Pancreas (tissue), 10 donors: ENCODE data around the gene AQP12A. TPM values are rescaled to one million over a fixed set of nuclear protein-coding genes. Genes with fewer than 3 reads are reported as not detected.

Experiments
- ATAC-seq, 4 donors: fragments of 200-7000 bp; cut with Tn5 transposase; one replicate each; pipeline versions ENCODE4 v1.8.0 to v1.9.1; 2020; ENCODE audit warnings: mild to moderate bottlenecking in 4 of 4, moderate library complexity in 4 of 4
- DNase-seq, 6 donors: peaks; one replicate each; pipeline ENCODE4 v3.0.0-alpha.2; 2020
- FAIRE-seq: peaks from 2 replicates; lab custom pipeline; 2012; peaks lifted over from hg19 to GRCh38; lab: Jason Lieb, UNC
- H3K27ac ChIP-seq, 4 donors: fragments of 200-600 bp; sonication (generic); 1 replicate in 3 of 4; 2 replicates in 1 of 4; pipeline versions ENCODE4 v1.5.0 to v1.8.0; 2020
- H3K27me3 ChIP-seq, 4 donors: fragments of 200-600 bp; one replicate each; pipeline ENCODE4 v1.8.0; 2021
- H3K36me3 ChIP-seq, 3 donors: fragments of 200-600 bp; sonication (generic) in 1 of 3; one replicate each; pipeline versions ENCODE4 v1.5.0 to v1.8.0; 2020 to 2021
- H3K4me1 ChIP-seq, 3 donors: fragments of 200-600 bp; one replicate each; pipeline ENCODE4 v1.8.0; 2021
- H3K4me3 ChIP-seq, 4 donors: fragments of 200-600 bp; sonication (generic) in 2 of 4; one replicate each; pipeline versions ENCODE4 v1.5.0 to v1.8.0; 2020 to 2021
- H3K9me3 ChIP-seq, 4 donors: fragments of 200-600 bp; one replicate each; pipeline ENCODE4 v1.8.0; 2021
- CTCF ChIP-seq, 4 donors: fragments of 200-600 bp; sonication (generic) in 3 of 4; IDR thresholded peaks; one replicate each; pipeline versions ENCODE4 v1.5.0 to v1.8.0; 2021; ENCODE audit warnings: antibody characterized with exemption in 4 of 4
- WGBS, 2 donors: extraction: QIAGEN DNeasy Blood & Tissue Kit; methylation state at CpG; one replicate each; pipeline ENCODE4 v1.1.7; 2013; 5-methylcytosine and 5-hydroxymethylcytosine counted together
- intact Hi-C, 3 donors: fragments of 100-400 bp; cut with DNase I; formaldehyde crosslinking; loops; one replicate each; pipeline versions ENCODE4 v1.11.1 to v1.14.2; 2022
- polyA plus RNA-seq, 2 donors: library from polyadenylated mRNA; stranded (reverse); fragments of 200-250 nt; gene quantifications; one replicate each; pipeline ENCODE4 v1.2.3, GENCODE V29; 2013
- total RNA-seq, 6 donors: library from RNA; stranded (reverse); fragmentation: NEBNext Ultra II Directional in 4 of 6; extraction: Animal tissue kit (Norgen Biotek cat#: 25700) in 4 of 6; gene quantifications; one replicate each; pipeline versions ENCODE4 v1.2.1 to v1.2.4, GENCODE V29; 2021 to 2023
- donor health status: healthy with polysubstance abuse.
- donor health status: DM: no; HTN: no; CAD: no; lungs with moderate emphysema.
- donor health status: DM: no; HTN: no; CAD: no.
- donor health status: control.
- donor health status: control.
- donor health status: Bipolar disorder and iron deficiency.
- donor health status: DM: yes; HTN: yes; CAD: no.
- donor health status: DM: no; HTN: no; CAD: no.
- donor health status: DM: no; HTN: no; CAD: no.
- donor health status: DM: yes; HTN: yes; CAD: no.

AQP12A gene
- total and polyA plus RNA-seq, 8 donors, result 46.6 to 744 (median 122) TPM

- no peaks in the 10 kb centered on the region for H3K4me1 ChIP-seq
- ATAC-seq (no peak), FAIRE-seq (no peak), DNase-seq (peak in 2 of 6 donors; percentile 35 to 40)
- no peak overlapping the region for H3K27ac ChIP-seq
- WGBS, 2 donors, result 68 to 72% methylated on average over 19 of the region's 19 CpGs
- no peak overlapping the region for H3K4me3 ChIP-seq
- no peaks in the 10 kb centered on the region for H3K36me3 ChIP-seq
- no peaks in the 10 kb centered on the region for H3K9me3 ChIP-seq
- intact Hi-C loops, result loop anchor here in 1 of 3 donors (10.0 kb wide), 1 partner anchor 60 kb away; no protein-coding TSS in a partner anchor
- no peak for TF ChIP-seq CTCF (IDR thresholded peaks at IDR 0.05)
- no peaks in the 10 kb centered on the region for H3K27me3 ChIP-seq
These were observed 13.0 kb downstream of the AQP12A start for GRCh38 chr2:240704651-240705050.

GRCh38 chr2:240705204-240705791, 13.6 kb downstream of the AQP12A start:
- FAIRE-seq, result no peak
- peak in 2 of 4 donors; percentile 28 to 65 for ATAC-seq
- Histone ChIP-seq H3K27me3 (no peaks in the 10 kb centered on the region), H3K36me3 (no peaks in the 10 kb centered on the region), H3K27ac (no peak overlapping the region), H3K4me3 (no peak overlapping the region), H3K4me1 (no peaks in the 10 kb centered on the region), H3K9me3 (no peaks in the 10 kb centered on the region)
- intact Hi-C loops, result loop anchor here in 1 of 3 donors (10.0 kb wide), 1 partner anchor 60 kb away; no protein-coding TSS in a partner anchor
- no peak for TF ChIP-seq CTCF (IDR thresholded peaks at IDR 0.05)
- DNase-seq, result peak in 1 of 6 donors; percentile 8
- 83 to 84% methylated on average over 12 of the region's 12 CpGs for WGBS, 2 donors

- Histone ChIP-seq H3K4me3 (no peak overlapping the region), H3K27ac (no peak overlapping the region), H3K36me3 (no peaks in the 10 kb centered on the region), H3K27me3 (no peaks in the 10 kb centered on the region), H3K4me1 (no peaks in the 10 kb centered on the region), H3K9me3 (no peaks in the 10 kb centered on the region)
- intact Hi-C loops, result loop anchor here in 1 of 3 donors (10.0 kb wide), 1 partner anchor 62 kb away; no protein-coding TSS in a partner anchor
- TF ChIP-seq CTCF (IDR thresholded peaks at IDR 0.05), result no peak
- 73 to 74% methylated on average over 15 of the region's 15 CpGs for WGBS, 2 donors
- DNase-seq, result no peak
- no peak for ATAC-seq
- no peak for FAIRE-seq
These were observed 15.5 kb downstream of the AQP12A start for GRCh38 chr2:240707043-240707756.

- Histone ChIP-seq H3K27me3 (no peaks in the 10 kb centered on the region), H3K27ac (no peak overlapping the region), H3K9me3 (no peaks in the 10 kb centered on the region), H3K4me1 (no peaks in the 10 kb centered on the region), H3K4me3 (no peak overlapping the region), H3K36me3 (no peaks in the 10 kb centered on the region)
- intact Hi-C loops, result loop anchor here in 1 of 3 donors (10.0 kb wide), 1 partner anchor 63 kb away; no protein-coding TSS in a partner anchor
- FAIRE-seq (no peak), ATAC-seq (no peak), DNase-seq (no peak)
- no peak for TF ChIP-seq CTCF (IDR thresholded peaks at IDR 0.05)
- WGBS, 2 donors, result 65 to 76% methylated on average over 10 of the region's 10 CpGs
These were observed 16.2 kb downstream of the AQP12A start for GRCh38 chr2:240707821-240708220.
